GM18870 (cell line): ENCODE data around the gene SPRED2.

Experiments used
- ATAC-seq: cut with Tn5 transposase; IDR thresholded peaks from one replicate; pipeline ENCODE4 v1.9.1; 2021; ENCODE audit warnings: moderate library complexity; ENCODE audit not compliant: unreplicated experiment

SPRED2 gene

DNA sequence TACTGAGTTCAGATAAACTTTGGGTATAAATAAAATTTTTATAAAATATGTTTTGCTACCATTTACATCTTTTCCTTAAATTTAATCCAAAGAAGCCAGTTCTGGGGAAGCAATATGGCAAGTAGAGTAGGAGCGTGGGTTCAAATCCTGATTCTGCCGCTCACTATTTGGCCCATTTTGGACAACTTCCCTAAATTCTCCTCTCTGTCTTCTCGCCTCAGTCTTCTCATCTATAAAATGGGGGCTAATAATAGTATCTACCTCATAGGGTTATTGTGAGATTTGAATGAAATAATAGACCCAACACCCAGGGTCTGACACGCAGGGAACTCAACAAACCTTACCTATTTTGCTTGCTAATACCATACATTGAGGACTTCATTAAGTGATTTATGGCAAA is 145.0 kb downstream of the SPRED2 start:
- ATAC-seq = no peak

DNA sequence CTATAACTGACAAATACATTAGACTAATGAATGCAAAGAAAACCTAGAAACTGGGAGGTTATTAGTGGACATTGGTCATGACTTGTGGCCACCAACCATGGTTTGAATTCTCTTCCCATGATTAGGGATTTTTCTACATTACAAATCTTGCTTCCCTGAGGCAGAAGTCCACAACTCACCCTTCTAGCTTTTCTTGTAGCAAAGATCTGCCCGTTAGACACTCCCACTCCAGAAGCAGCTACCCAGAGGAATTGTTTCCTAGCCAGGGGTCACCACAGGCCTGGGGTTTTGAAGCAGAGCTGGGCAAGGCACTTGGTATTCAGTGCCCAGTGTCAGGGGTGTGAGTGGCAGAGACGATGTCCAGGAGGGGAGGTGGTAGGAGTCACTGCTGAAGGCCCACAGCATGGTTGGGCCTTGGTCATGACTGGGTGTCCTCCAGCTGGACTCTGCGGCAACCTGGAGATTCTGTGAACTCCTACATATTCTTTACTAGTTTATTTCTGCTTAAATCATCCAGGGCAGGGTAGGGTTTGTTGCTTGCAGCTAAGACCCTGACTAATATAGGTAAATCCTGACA is 149.8 kb downstream of the SPRED2 start:
- ATAC-seq = no peak

GRCh38 chr2:65281627-65282351 is 150.6 kb downstream of the SPRED2 start:
- ATAC-seq = no peak

DNA sequence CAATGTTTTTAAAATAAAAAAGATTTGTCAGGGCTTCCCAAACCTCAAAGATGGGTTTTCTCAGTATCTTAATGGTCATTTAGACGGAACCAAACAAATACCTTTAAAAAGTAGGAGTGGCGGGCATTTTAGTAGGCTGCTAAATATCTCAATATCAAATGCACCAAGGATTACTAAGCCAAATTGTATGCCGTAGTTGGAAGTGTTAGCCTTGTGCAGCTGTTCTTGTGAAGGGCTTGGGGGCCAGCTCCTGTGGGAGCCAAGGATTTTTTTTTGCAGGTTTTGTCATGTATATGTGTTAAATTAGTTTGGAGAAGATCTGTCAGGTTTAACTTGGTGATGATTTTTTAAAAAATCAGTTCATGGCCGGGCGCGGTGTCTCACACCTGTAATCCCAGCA is 152.6 kb downstream of the SPRED2 start:
- no peak for ATAC-seq

DNA sequence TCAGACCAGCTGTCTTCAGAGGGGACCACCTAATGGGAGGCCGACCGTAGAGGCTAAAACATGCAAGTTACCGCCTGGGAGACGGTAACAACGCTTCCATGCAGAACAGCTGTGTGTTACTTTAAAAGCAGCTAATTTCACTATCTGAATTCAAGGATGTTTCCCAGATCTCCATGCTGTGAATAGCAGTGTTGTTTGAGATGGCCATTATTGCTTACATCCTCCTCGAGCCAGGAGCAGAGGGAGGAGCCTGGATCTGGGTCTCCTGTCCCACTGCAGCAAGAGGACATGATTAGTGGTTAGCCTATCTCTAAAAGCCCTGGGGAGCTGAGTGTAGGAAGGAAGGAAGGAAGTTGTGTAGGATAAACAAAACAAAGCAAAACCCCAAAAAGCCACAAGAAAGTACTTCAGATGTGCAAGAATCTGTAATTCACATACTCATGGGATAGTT is 153.8 kb downstream of the SPRED2 start:
- no peak for ATAC-seq

DNA sequence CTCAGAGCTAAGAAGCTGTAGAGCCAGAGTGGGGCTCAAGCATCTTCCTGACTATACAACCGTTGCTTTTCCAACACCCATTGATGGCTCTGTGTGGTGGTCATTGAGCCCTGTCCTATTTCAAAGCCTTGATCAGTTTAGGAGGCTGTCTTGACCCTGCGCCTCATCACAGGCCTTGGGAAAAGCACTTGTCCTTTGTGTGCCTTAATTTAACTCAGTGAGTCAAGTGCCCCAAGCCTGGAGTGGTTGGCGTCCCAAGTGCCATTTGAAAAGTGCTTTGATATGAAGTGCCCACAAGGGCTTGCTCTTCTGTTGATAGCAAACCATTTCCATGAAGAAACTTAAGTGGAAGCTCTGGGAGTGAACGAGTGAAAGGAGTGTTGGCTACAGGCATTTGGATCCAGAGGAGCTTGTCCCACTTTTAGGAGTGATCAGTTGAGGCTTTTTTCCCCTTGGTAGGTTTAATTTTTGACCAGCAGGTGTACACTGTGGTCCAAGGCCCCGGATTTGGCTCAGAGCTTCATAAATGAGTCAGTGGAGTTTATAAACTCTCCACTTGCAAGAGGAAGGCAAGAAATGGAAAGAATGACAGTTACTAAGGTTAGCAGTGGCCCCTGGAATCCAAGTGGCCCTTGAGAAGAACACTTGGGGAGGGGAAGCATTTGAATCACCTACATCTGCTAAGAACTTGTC is 154.5 kb downstream of the SPRED2 start:
- ATAC-seq = no peak

DNA sequence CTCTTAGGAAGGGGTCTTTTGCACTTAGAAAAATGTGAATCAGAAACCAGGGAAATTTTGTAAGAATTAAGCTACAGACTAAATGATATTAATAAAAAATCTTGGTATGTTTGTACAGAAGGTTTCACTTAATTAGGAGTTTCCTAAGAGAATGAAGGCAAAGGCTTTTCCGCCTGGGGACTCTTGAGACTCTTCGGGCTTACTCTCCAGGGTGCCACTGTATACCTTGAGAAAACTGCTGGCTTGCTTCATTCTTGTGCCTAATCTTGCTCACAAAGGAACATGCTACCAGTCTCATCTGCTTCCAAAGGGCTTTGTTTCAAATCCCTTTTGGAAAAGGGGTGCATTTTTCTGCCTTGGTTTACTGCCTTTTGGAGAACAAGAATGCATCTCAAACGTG is 155.3 kb downstream of the SPRED2 start:
- no peak for ATAC-seq

DNA sequence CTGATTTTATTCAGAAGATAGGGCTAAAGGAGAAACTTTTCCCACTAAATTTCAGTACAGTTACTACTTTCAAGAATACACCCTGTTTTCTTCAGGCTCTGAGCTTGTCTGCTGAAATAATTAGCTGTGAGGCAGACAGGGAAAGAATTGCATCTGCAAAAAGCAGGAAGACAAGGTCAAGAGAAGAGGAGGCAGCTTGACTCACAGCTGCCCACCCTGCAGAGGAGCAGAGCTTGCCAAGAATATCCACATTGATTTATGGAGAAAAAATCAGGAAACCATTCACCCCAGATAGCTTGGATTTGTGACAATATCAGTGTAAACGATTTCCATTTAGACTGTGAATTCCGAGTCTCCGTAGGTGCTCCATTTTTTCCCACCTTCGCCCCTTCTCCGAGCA is 155.8 kb downstream of the SPRED2 start:
- no peak for ATAC-seq

GRCh38 chr2:65275141-65275915 is 157.1 kb downstream of the SPRED2 start:
- no peak for ATAC-seq

DNA sequence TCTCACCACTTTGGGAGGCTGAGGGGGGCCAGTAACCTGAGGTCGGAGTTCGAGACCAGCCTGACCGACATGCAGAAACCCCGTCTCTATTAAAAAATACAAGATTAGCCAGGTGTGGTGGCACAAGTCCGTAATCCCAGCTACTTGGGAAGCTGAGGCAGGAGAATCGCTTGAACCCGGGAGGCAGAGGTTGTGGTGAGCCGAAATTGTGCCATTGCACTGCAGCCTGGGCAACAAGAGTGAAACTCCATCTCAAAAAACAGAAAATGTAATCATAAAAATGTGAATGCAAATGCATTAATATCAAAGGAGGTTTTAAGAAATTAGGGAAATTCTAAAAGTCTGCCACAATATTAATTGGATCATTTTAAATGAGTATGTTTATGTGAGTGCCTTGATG is 159.1 kb downstream of the SPRED2 start:
- ATAC-seq = no peak

- no peak for ATAC-seq
Observed at GRCh38 chr2:65268957-65269356, 163.4 kb downstream of the SPRED2 start.

DNA sequence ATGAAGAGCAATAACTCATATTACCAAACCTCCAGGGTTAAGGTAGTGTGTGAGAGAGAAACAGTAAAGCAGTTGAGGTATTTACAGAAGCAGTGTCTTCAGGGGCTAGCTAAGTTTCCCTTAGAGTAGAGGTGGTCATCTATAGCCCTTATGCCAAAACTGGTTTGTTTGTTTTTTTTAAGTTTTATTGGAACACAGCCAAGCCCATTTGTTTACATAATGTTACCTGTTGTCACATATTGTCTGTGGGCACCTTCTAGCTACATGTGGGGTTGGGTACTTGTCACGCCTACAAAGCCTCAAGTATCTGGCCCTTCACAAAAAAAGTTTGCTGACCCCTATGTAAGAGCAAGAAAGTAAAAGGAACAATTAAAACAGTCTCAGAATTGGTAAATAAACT is 165.4 kb downstream of the SPRED2 start:
- ATAC-seq = no peak

- no peak for ATAC-seq
Observed at GRCh38 chr2:65265671-65266045, 166.7 kb downstream of the SPRED2 start.

GRCh38 chr2:65264821-65265670 is 167.4 kb downstream of the SPRED2 start:
- no peak for ATAC-seq

DNA sequence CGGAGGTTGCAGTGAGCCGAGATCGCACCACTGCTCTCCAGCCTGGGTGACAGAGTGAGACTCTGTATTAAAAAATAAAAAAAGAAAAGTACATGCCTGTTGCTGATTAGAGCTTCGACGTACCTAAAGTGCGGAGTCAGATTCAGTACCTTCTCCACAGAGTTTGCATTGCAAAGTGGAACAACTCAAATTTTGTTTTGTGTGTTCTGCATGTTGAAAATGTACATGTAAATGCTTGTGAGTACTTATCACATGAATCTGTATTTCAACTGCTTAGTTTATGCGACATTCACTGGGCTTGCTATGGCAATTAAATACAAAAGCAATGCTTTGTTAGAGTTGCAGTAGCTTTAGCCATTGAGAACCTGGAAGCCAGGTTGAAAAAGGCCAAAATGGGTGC is 168.4 kb downstream of the SPRED2 start:
- ATAC-seq = no peak

- no peak for ATAC-seq
Observed at GRCh38 chr2:65263262-65263661, 169.1 kb downstream of the SPRED2 start.

DNA sequence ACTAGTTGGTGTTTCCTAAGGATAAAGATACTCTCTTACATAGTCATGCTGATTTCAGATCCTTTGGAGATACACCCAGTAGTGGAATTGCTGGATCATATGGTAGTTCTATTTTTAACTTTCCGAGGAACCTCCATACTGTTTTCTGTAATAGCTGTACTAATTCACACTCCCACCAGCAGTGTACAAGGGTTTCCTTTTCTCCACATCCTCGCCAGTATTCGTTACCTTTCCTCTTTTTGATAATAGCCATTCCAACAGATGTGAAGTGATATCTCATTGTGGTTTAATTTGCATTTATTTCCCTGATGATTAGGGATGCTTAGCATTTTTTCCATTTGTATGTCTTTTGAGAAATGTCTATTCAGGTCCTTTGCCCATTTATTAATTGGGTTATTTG is 170.7 kb downstream of the SPRED2 start:
- ATAC-seq = no peak
